ENCODE results near the gene ANKRD50. TPM values are rescaled to one million over a fixed set of nuclear protein-coding genes. Genes with fewer than 3 reads are reported as not detected.

Gene ANKRD50
- total and polyA plus RNA-seq, 9 of the 15 experiments (the other 6 are each of a cell fraction or from before 2014, with no cell fraction given), result 2.0 to 8.0 (median 6.2) TPM

GRCh38 chr4:124637321-124637720, 75.2 kb downstream of the ANKRD50 start:
- BruUV-seq (replicated peaks), result no TSS peak
- Histone ChIP-seq H3K9me3 (replicated peaks; ENCODE audit: control insufficient read depth, insufficient read depth, low read depth, low read length) (no peaks in the 10 kb centered on the region), H3K27ac (ENCODE audit: extremely low read depth, low read depth, low read length) (no peak overlapping the region), H2AFZ (ENCODE audit: low read depth, low read length) (no peak overlapping the region), H3K36me3 (ENCODE audit: control insufficient read depth, insufficient read depth, low read length) (no peaks in the 10 kb centered on the region), H3K4me2 (ENCODE audit: insufficient read depth, low read length) (no peak overlapping the region), H3K79me2 (ENCODE audit: control insufficient read depth, insufficient read depth, low read length) (no peaks in the 10 kb centered on the region), H3K4me3 (no peak overlapping the region), H3K9ac (ENCODE audit: insufficient read depth in 1 of 2, low read depth in 2 of 2, low read length in 2 of 2) (no peak overlapping the region), H3K4me1 (replicated peaks in 1 of 2; ENCODE audit: control insufficient read depth in 2 of 2, insufficient read depth in 2 of 2, low read length in 2 of 2) (0 out of 5 replicates have a peak, but pooled peaks cover 0 to 1% of the 10 kb centered on the region in 2 experiments), H3K27me3 (ENCODE audit: control insufficient read depth in 2 of 2, insufficient read depth in 2 of 2, low read length in 2 of 2) (no peaks in the 10 kb centered on the region), H4K20me1 (replicated peaks; ENCODE audit: control insufficient read depth, insufficient read depth, low read length) (no peaks in the 10 kb centered on the region), H3K9me1 (ENCODE audit: control insufficient read depth, insufficient read depth, low read length) (no peaks in the 10 kb centered on the region)
- TF ChIP-seq GTF2E2 (tag; IDR thresholded peaks at IDR 0.05) (no peak), THRAP3 (IDR thresholded peaks at IDR 0.05; ENCODE audit: borderline replicate concordance) (no peak), HDGF (IDR thresholded peaks at IDR 0.05) (no peak), ARID4B (CRISPR knock-in tag; IDR thresholded peaks at IDR 0.05) (no peak), CBFA2T2 (conservative IDR thresholded peaks at IDR 0.05) (no peak), POLR2AphosphoS2 (IDR thresholded peaks at IDR 0.05; ENCODE audit: low read length) (no peak), SETDB1 (IDR thresholded peaks at IDR 0.05; ENCODE audit: low read length) (no peak)
- intact Hi-C loops (cut with micrococcal nuclease), result no loop called here
- ChIA-PET POLR2A (no interaction called here), CTCF (ENCODE audit: low intra/inter-chr PET ratio) (no interaction called here)
- in situ Hi-C loops (cut with MboI), result no loop called here
- no peak for DNase-seq (ENCODE audit: extremely low read depth in 1 of 4, low spot score in 3 of 4)
- no peak for FAIRE-seq
- WGBS (ENCODE audit: insufficient coverage, low coverage, missing lambda C conversion rate), result 0% methylated on average over 2 of the region's 2 CpGs
- no peak for ATAC-seq
